ENCODE data around the gene NUP62. TPM values are rescaled to one million over a fixed set of nuclear protein-coding genes. Genes with fewer than 3 reads are reported as not detected.
A peak's percentile ranks its signal among the peaks of the same experiment; 100 is the strongest.

NUP62 gene
- total RNA-seq, 1 experiment from 2014 or later: 127 TPM

DNA sequence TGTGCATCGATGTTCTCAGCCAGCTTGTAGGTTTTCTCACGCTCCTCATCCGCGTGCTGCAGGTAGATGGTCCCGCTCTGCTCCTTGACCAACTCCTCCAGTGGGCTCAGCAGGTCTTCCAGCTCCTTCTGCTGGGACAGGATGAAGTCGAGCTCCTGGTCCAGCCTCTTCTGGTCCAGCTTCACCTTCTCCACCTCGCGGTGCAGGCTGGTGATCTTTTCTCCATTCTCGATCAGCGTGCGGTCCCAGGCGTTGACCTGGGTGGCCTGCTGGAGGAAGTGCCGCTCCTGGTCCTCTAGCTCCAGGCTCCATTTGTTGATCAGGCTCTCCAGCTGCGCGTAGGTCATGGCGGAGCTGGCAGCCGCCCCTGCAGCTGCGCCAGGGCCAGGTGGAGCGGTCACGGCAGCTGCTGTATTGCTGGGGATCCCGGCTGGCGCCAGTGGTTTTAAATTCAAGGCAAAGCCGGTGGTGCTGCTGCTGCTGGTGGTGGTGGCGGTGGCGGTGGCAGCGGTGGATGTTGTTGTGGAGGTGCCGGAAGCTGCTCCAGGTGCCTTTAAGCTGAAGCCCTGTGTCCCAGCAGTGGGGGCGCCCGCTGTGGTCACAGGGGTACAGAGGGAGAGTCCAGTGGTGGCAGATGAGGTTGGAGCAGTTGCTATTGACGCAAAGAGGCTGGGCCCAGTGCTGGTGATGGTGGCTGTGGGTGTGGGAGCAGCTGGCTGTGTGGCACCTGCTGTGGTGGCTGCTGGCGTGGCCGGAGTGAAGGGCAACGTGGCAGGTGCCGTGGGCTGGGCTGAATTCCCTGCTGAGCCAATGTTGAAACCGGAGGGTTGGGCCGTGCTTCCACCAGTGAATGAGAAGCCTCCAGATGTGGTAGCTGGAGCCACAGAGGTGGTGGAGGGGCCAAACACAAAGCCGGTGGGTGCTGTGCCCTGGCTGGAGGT is 20.6 kb downstream of the NUP62 start:
- Histone ChIP-seq H2AK5ac (ENCODE audit: insufficient read length, low read length) (no peak overlapping the region), H2BK5ac (ENCODE audit: insufficient read length, low read length) (no peak overlapping the region), H3K9me3 (ENCODE audit: control insufficient read depth, low read depth, low read length) (no peaks in the 10 kb centered on the region), H4K5ac (ENCODE audit: insufficient read length, low read depth, low read length) (no peak overlapping the region), H3K9ac (ENCODE audit: extremely low read depth, insufficient read length, low read length) (no peak overlapping the region), H3K27me3 (ENCODE audit: insufficient read depth, low read length) (no peaks in the 10 kb centered on the region), H3K79me1 (ENCODE audit: insufficient read depth, low read depth, low read length, poor library complexity, severe bottlenecking) (no peaks in the 10 kb centered on the region), H2BK15ac (ENCODE audit: low read depth, low read length) (no peak overlapping the region), H3K23ac (ENCODE audit: insufficient read length, low read depth, low read length) (no peak overlapping the region), H4K8ac (replicated peaks; ENCODE audit: insufficient read length, low read depth, low read length) (no peak overlapping the region), H3K18ac (ENCODE audit: insufficient read length, low read depth, low read length) (no peak overlapping the region), H2BK12ac (ENCODE audit: insufficient read length, low read depth, low read length) (no peak overlapping the region), H3K4ac (ENCODE audit: low read depth, low read length) (no peak overlapping the region), H2AFZ (ENCODE audit: low read length) (no peak overlapping the region), H3K23me2 (ENCODE audit: insufficient read length, low read depth, low read length, poor library complexity, severe bottlenecking) (no peaks in the 10 kb centered on the region), H3K4me2 (ENCODE audit: insufficient read depth, insufficient read length, low read length) (no peak overlapping the region), H4K20me1 (ENCODE audit: control insufficient read depth, insufficient read depth, insufficient read length) (no peaks in the 10 kb centered on the region), H3K56ac (ENCODE audit: insufficient read length, low read depth, low read length) (no peak overlapping the region), H2BK120ac (ENCODE audit: low read depth, low read length, poor library complexity, severe bottlenecking) (no peak overlapping the region), H3K79me2 (ENCODE audit: insufficient read depth, low read length) (no peaks in the 10 kb centered on the region; the same call in 1 of the 2 replicates), H3K27ac (ENCODE audit: insufficient read length, low read depth, low read length) (no peak overlapping the region), H4K91ac (ENCODE audit: insufficient read length, low read depth, low read length) (no peak overlapping the region), H3K4me1 (ENCODE audit: insufficient read depth, low read length) (no peaks in the 10 kb centered on the region; the same call in 1 of the 2 replicates), H3T11ph (ENCODE audit: low read length) (no peak overlapping the region), H3K14ac (ENCODE audit: insufficient read depth, low read length) (no peak overlapping the region), H2BK20ac (ENCODE audit: low read depth, low read length, poor library complexity, severe bottlenecking) (no peak overlapping the region)
- peaks cover 42 to 73% (median 65%) of the 10 kb centered on the region in 3 experiments for H3K36me3 Mint-ChIP-seq (ENCODE audit: insufficient read depth in 1 of 3, low read depth in 3 of 3)
- H3K4me1 Mint-ChIP-seq: peaks cover 19 to 28% of the 10 kb centered on the region in 2 experiments
- no CpG with 5 or more reads among the region's 37 CpGs for WGBS (ENCODE audit: extremely low coverage, insufficient read length, low lambda C conversion rate)
- no peak overlapping the region for H3K4me3 Mint-ChIP-seq
- TF ChIP-seq, protein P1, sequence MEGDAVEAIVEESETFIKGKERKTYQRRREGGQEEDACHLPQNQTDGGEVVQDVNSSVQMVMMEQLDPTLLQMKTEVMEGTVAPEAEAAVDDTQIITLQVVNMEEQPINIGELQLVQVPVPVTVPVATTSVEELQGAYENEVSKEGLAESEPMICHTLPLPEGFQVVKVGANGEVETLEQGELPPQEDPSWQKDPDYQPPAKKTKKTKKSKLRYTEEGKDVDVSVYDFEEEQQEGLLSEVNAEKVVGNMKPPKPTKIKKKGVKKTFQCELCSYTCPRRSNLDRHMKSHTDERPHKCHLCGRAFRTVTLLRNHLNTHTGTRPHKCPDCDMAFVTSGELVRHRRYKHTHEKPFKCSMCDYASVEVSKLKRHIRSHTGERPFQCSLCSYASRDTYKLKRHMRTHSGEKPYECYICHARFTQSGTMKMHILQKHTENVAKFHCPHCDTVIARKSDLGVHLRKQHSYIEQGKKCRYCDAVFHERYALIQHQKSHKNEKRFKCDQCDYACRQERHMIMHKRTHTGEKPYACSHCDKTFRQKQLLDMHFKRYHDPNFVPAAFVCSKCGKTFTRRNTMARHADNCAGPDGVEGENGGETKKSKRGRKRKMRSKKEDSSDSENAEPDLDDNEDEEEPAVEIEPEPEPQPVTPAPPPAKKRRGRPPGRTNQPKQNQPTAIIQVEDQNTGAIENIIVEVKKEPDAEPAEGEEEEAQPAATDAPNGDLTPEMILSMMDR (conservative IDR thresholded peaks at IDR 0.05): no peak
- no peak for DNase-seq
- no peaks in the 10 kb centered on the region for H3K9me3 Mint-ChIP-seq
- H3K27me3 Mint-ChIP-seq (ENCODE audit: low read depth): peaks cover 5% of the 10 kb centered on the region; the same call in 1 of the 2 replicates
- H3K27ac Mint-ChIP-seq: peak overlapping the region in 1 of 3 experiments; percentile 76; a peak in 1 of 7 replicates
